ENCODE results near the gene DTX3.

DTX3 gene

GRCh38 chr12:57574795-57575194 is 29.8 kb upstream of the DTX3 start:
- H3K9me3 ChIP-seq (ENCODE audit: control insufficient read depth, low read depth, low read length), result no peaks in the 10 kb centered on the region
- H3K4me1 ChIP-seq (ENCODE audit: control insufficient read depth, low read depth, low read length), result no peaks in the 10 kb centered on the region
- no peaks in the 10 kb centered on the region for H3K27me3 ChIP-seq (ENCODE audit: control insufficient read depth, insufficient read depth, low read length)
- H3K9ac ChIP-seq (ENCODE audit: low read length), result no peak overlapping the region
- no peak overlapping the region for H3K27ac ChIP-seq (ENCODE audit: low read length)
- H3K4me3 ChIP-seq (ENCODE audit: low read length), result no peak overlapping the region
- peaks cover 61% of the 10 kb centered on the region for H3K36me3 ChIP-seq (ENCODE audit: control insufficient read depth, low read depth, low read length)

- Histone ChIP-seq H3K4me3 (ENCODE audit: low read length) (no peak overlapping the region), H3K9ac (ENCODE audit: low read length) (no peak overlapping the region), H3K36me3 (ENCODE audit: control insufficient read depth, low read depth, low read length) (peaks cover 62% of the 10 kb centered on the region), H3K4me1 (ENCODE audit: control insufficient read depth, low read depth, low read length) (no peaks in the 10 kb centered on the region), H3K27ac (ENCODE audit: low read length) (no peak overlapping the region), H3K9me3 (ENCODE audit: control insufficient read depth, low read depth, low read length) (no peaks in the 10 kb centered on the region), H3K27me3 (ENCODE audit: control insufficient read depth, insufficient read depth, low read length) (no peaks in the 10 kb centered on the region)
These were observed 28.6 kb upstream of the DTX3 start for GRCh38 chr12:57575771-57576612.

GRCh38 chr12:57576613-57577160 is 27.9 kb upstream of the DTX3 start:
- H3K27me3 ChIP-seq (ENCODE audit: control insufficient read depth, insufficient read depth, low read length), result no peaks in the 10 kb centered on the region
- no peaks in the 10 kb centered on the region for H3K9me3 ChIP-seq (ENCODE audit: control insufficient read depth, low read depth, low read length)
- peaks cover 62% of the 10 kb centered on the region for H3K36me3 ChIP-seq (ENCODE audit: control insufficient read depth, low read depth, low read length)
- no peak overlapping the region for H3K27ac ChIP-seq (ENCODE audit: low read length)
- H3K4me3 ChIP-seq (ENCODE audit: low read length), result no peak overlapping the region
- no peak overlapping the region for H3K9ac ChIP-seq (ENCODE audit: low read length)
- no peaks in the 10 kb centered on the region for H3K4me1 ChIP-seq (ENCODE audit: control insufficient read depth, low read depth, low read length)

GRCh38 chr12:57577981-57578758 is 26.5 kb upstream of the DTX3 start:
- H3K36me3 ChIP-seq (ENCODE audit: control insufficient read depth, low read depth, low read length), result peaks cover 55% of the 10 kb centered on the region

GRCh38 chr12:57579011-57579410 is 25.6 kb upstream of the DTX3 start:
- no peak overlapping the region for H3K9ac ChIP-seq (ENCODE audit: low read length)

More at GRCh38 chr12:57577981-57578758, 26.5 kb upstream of the DTX3 start:
- no peaks in the 10 kb centered on the region for H3K27me3 ChIP-seq (ENCODE audit: control insufficient read depth, insufficient read depth, low read length)
- no peak overlapping the region for H3K4me3 ChIP-seq (ENCODE audit: low read length)
- no peak overlapping the region for H3K9ac ChIP-seq (ENCODE audit: low read length)
- H3K27ac ChIP-seq (ENCODE audit: low read length), result no peak overlapping the region
- H3K9me3 ChIP-seq (ENCODE audit: control insufficient read depth, low read depth, low read length), result no peaks in the 10 kb centered on the region
- no peaks in the 10 kb centered on the region for H3K4me1 ChIP-seq (ENCODE audit: control insufficient read depth, low read depth, low read length)

GRCh38 chr12:57579677-57580465 is 24.8 kb upstream of the DTX3 start:
- Histone ChIP-seq H3K9ac (ENCODE audit: low read length) (no peak overlapping the region), H3K27me3 (ENCODE audit: control insufficient read depth, insufficient read depth, low read length) (no peaks in the 10 kb centered on the region), H3K4me3 (ENCODE audit: low read length) (no peak overlapping the region), H3K36me3 (ENCODE audit: control insufficient read depth, low read depth, low read length) (peaks cover 54% of the 10 kb centered on the region), H3K9me3 (ENCODE audit: control insufficient read depth, low read depth, low read length) (no peaks in the 10 kb centered on the region), H3K4me1 (ENCODE audit: control insufficient read depth, low read depth, low read length) (no peaks in the 10 kb centered on the region), H3K27ac (ENCODE audit: low read length) (no peak overlapping the region)

More at GRCh38 chr12:57579011-57579410, 25.6 kb upstream of the DTX3 start:
- no peaks in the 10 kb centered on the region for H3K27me3 ChIP-seq (ENCODE audit: control insufficient read depth, insufficient read depth, low read length)
- no peaks in the 10 kb centered on the region for H3K9me3 ChIP-seq (ENCODE audit: control insufficient read depth, low read depth, low read length)
- no peak overlapping the region for H3K27ac ChIP-seq (ENCODE audit: low read length)
- no peak overlapping the region for H3K4me3 ChIP-seq (ENCODE audit: low read length)
- peaks cover 55% of the 10 kb centered on the region for H3K36me3 ChIP-seq (ENCODE audit: control insufficient read depth, low read depth, low read length)
- no peaks in the 10 kb centered on the region for H3K4me1 ChIP-seq (ENCODE audit: control insufficient read depth, low read depth, low read length)

- H3K4me1 ChIP-seq (ENCODE audit: control insufficient read depth, low read depth, low read length), result no peaks in the 10 kb centered on the region
- H3K9me3 ChIP-seq (ENCODE audit: control insufficient read depth, low read depth, low read length), result no peaks in the 10 kb centered on the region
- H3K27me3 ChIP-seq (ENCODE audit: control insufficient read depth, insufficient read depth, low read length), result no peaks in the 10 kb centered on the region
- no peak overlapping the region for H3K27ac ChIP-seq (ENCODE audit: low read length)
- no peak overlapping the region for H3K4me3 ChIP-seq (ENCODE audit: low read length)
- no peak overlapping the region for H3K9ac ChIP-seq (ENCODE audit: low read length)
- H3K36me3 ChIP-seq (ENCODE audit: control insufficient read depth, low read depth, low read length), result peaks cover 49% of the 10 kb centered on the region
These were observed 24.2 kb upstream of the DTX3 start for GRCh38 chr12:57580466-57580795.

- H3K27me3 ChIP-seq (ENCODE audit: control insufficient read depth, insufficient read depth, low read length), result no peaks in the 10 kb centered on the region
- no peaks in the 10 kb centered on the region for H3K9me3 ChIP-seq (ENCODE audit: control insufficient read depth, low read depth, low read length)
- H3K36me3 ChIP-seq (ENCODE audit: control insufficient read depth, low read depth, low read length), result peaks cover 35% of the 10 kb centered on the region
- no peak overlapping the region for H3K9ac ChIP-seq (ENCODE audit: low read length)
- H3K4me1 ChIP-seq (ENCODE audit: control insufficient read depth, low read depth, low read length), result no peaks in the 10 kb centered on the region
- no peak overlapping the region for H3K4me3 ChIP-seq (ENCODE audit: low read length)
- no peak overlapping the region for H3K27ac ChIP-seq (ENCODE audit: low read length)
These were observed 22.8 kb upstream of the DTX3 start for GRCh38 chr12:57581802-57582201.

- Histone ChIP-seq H3K4me1 (ENCODE audit: control insufficient read depth, low read depth, low read length) (no peaks in the 10 kb centered on the region), H3K9ac (ENCODE audit: low read length) (no peak overlapping the region), H3K4me3 (ENCODE audit: low read length) (no peak overlapping the region), H3K27ac (ENCODE audit: low read length) (no peak overlapping the region), H3K36me3 (ENCODE audit: control insufficient read depth, low read depth, low read length) (peaks cover 29% of the 10 kb centered on the region), H3K9me3 (ENCODE audit: control insufficient read depth, low read depth, low read length) (no peaks in the 10 kb centered on the region), H3K27me3 (ENCODE audit: control insufficient read depth, insufficient read depth, low read length) (no peaks in the 10 kb centered on the region)
These were observed 22.2 kb upstream of the DTX3 start for GRCh38 chr12:57582440-57582839.

- no peaks in the 10 kb centered on the region for H3K4me1 ChIP-seq (ENCODE audit: control insufficient read depth, low read depth, low read length)
- H3K4me3 ChIP-seq (ENCODE audit: low read length), result no peak overlapping the region
- H3K9ac ChIP-seq (ENCODE audit: low read length), result no peak overlapping the region
- no peaks in the 10 kb centered on the region for H3K27me3 ChIP-seq (ENCODE audit: control insufficient read depth, insufficient read depth, low read length)
- H3K36me3 ChIP-seq (ENCODE audit: control insufficient read depth, low read depth, low read length), result peaks cover 21% of the 10 kb centered on the region
- no peak overlapping the region for H3K27ac ChIP-seq (ENCODE audit: low read length)
- no peaks in the 10 kb centered on the region for H3K9me3 ChIP-seq (ENCODE audit: control insufficient read depth, low read depth, low read length)
These were observed 21.4 kb upstream of the DTX3 start for GRCh38 chr12:57583008-57583831.
